Kidney glomerular epithelial cell (primary cell): ENCODE results near the gene KRTAP4-8.
"Not testable (repeated sequence)": the region's sequence is repeated elsewhere in the genome, so short reads cannot be mapped to it uniquely, and the experiment has no call there.

Source experiments
- DNase-seq: peaks from one replicate; lab custom pipeline; 2025; lab: John Stamatoyannopoulos, UW

KRTAP4-8 gene

DNA sequence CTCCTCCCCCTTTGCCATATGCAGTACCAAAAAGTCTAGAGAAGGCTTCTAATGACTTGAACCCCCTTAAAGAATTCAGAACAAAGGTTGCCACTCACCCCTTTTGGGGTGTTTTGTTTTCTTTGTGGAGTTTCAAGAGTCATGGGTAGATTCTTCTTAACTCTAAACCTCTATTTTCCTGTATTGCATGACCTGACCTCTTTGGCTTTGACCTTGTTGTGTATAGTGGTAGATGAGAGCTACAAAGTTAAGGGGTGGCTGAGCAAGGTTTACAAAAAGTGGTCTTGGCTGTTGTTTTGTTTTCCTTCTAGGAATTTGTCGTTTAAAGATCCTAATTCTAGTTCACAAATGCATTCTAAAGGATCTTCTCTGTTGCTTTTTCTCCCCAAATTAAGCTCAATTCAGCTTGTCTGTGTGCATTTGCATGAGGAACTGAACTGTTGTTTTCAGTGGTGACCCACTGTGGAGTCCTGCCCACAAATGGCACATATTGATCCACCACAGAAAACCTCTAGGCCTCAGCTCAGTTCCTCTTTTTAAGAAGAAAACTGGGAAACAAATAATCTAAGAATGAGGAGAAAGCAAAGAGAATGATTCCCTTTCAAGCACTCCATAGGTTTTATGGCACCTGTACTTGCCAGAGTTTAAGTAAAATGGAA lies 10.9 kb upstream of the KRTAP4-8 start:
- DNase-seq: not testable (repeated sequence)

DNA sequence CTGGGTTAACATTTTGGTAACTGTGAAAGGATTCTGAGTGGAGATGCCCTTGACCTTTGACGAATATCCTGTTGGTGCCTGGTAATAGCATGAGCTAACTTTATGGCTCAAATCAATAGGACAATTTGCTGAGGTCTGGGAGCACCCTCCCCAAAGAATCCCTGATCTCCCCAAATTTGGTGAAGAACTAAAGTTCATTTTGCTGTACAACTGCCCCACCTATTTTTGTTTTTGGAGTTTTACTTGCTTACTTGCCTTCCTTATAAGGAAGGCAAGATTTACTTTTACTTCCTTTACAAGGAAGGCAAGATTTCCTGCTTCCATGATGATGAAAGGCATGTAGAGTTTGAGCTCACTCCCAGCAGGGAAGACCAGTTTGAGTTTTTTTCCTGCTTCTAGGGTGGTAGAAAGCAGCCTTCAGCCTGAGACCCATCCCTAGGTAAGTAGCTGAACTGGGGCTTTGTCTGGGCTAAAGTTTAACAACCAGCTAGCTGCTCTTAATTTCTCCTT lies 10.1 kb upstream of the KRTAP4-8 start:
- no peak for DNase-seq

- not testable (repeated sequence) for DNase-seq
Measured at GRCh38 chr17:41105347-41105746, 7.4 kb upstream of the KRTAP4-8 start, which contains the start of gene KRTAP4-9. Gene KRTAP4-9, plus strand, starts transcription at chr17:41105389. Its CDS starts 0 bp downstream, at chr17:41105389.

- DNase-seq: peak; percentile 53
Measured at GRCh38 chr17:41104386-41105038, 6.6 kb upstream of the KRTAP4-8 start.

- no peak for DNase-seq
Measured at GRCh38 chr17:41103896-41104295, 6.0 kb upstream of the KRTAP4-8 start.

GRCh38 chr17:41101586-41102259 lies 3.8 kb upstream of the KRTAP4-8 start, which contains the start of gene KRTAP4-16:
Gene KRTAP4-16, minus strand, starts transcription at chr17:41102209. Its CDS starts 0 bp downstream, at chr17:41102209.
- DNase-seq: no peak

DNA sequence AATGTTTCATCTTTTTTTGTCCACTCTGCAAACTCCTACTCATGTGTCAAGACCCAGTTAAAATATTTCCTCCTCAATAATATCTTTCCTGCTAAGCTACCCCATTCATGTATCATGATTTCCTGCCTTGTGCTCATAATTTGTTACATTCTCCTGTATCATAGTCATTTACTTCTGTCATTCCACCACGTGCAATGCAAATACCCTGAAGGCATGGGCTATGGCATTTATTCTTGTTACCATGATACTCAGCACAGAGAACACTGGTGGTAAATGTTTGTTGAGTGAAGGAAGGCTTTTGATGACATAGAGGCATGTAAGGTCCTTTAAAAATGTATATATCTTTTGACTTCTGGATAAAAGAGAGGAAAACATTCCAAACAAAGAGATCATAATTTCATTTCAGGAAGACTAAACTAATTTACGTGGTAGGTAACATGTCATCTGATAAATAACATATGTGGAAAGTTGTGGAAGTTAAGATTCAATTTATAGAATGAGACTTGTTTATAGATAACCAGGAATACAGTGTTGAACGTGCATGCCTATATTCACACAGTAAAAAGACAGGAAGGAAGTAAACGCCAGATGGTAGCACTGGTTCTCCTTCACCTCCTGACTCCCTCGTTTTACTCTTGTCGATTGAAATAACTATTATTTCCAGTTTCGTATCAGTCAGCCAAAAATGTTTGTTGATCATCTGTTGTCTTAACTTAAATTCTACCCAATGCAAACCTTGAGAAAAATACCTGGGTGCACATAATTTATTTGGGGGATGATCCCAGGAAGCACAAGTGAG lies 1.9 kb upstream of the KRTAP4-8 start:
- DNase-seq: not testable (repeated sequence)

- DNase-seq: no peak
Measured at GRCh38 chr17:41098481-41098880, 539 bp upstream of the KRTAP4-8 start.

DNA sequence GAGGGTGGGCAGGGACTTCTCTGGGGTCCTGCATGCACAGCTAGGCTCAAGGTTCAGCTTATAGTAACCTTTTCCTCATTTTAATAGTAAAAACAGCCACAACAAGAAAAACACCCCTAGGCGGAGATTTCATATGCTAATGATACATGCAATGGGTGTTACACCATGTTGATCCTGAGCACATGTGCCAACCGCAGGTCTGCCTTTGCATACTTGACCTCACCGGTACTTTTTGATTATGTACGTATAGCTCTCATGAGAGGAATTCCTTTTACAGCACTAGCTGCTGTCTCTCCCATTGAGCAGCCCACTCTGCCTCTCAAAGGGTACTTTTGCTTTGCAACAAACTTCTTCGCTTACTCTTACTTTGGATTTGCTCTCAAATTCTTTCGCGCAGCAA lies 1.9 kb downstream of the KRTAP4-8 start:
- DNase-seq: no peak

GRCh38 chr17:41088760-41089352 lies 9.1 kb downstream of the KRTAP4-8 start:
- not testable (repeated sequence) for DNase-seq

GRCh38 chr17:41084100-41084856 lies 13.7 kb downstream of the KRTAP4-8 start, which contains the start of gene KRTAP4-7:
Gene KRTAP4-7, plus strand, starts transcription at chr17:41084150. Its CDS starts 57 bp downstream, at chr17:41084207.
- not testable (repeated sequence) for DNase-seq

- DNase-seq: not testable (repeated sequence)
Measured at GRCh38 chr17:41083427-41083826, 14.5 kb downstream of the KRTAP4-8 start.

DNA sequence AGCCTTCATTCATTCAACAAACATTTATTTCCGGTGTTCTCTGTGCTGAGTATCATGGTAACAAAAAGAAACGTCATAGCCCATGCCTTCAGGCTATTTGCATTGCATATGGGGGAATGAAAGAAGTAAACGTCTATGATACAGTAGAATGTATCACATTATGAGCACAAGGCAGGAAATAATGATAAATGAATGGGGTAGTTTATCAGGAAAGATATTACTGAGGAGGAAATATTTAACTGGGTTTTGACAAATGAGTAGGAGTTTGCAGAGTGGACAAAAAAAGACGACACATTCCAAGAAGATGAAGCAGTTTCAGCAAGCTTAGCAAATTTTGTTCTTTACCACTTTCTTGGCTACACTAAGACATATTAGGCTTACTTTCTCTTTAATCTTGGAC lies 15.3 kb downstream of the KRTAP4-8 start:
- DNase-seq: no peak

- DNase-seq: no peak
Measured at GRCh38 chr17:41076788-41077187, 21.2 kb downstream of the KRTAP4-8 start.

DNA sequence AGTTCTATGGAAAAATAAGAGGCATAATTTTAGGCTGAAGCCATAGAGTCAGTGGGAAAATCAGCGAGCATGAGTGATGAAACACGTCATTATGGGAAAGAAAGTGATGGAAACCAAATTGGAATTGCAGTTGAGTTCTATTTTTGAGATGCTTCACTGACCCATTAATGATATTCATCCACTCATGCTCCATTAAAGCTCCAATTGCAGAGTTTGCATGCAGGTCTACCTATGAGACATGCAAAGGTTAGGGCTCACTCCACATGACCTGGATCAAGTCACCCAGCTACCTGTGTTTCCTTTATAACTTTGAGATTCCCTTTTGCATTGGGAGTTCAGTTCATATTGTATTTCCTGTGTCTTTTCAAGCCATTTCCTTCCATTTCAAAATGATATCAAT lies 24.3 kb downstream of the KRTAP4-8 start:
- no peak for DNase-seq

DNA sequence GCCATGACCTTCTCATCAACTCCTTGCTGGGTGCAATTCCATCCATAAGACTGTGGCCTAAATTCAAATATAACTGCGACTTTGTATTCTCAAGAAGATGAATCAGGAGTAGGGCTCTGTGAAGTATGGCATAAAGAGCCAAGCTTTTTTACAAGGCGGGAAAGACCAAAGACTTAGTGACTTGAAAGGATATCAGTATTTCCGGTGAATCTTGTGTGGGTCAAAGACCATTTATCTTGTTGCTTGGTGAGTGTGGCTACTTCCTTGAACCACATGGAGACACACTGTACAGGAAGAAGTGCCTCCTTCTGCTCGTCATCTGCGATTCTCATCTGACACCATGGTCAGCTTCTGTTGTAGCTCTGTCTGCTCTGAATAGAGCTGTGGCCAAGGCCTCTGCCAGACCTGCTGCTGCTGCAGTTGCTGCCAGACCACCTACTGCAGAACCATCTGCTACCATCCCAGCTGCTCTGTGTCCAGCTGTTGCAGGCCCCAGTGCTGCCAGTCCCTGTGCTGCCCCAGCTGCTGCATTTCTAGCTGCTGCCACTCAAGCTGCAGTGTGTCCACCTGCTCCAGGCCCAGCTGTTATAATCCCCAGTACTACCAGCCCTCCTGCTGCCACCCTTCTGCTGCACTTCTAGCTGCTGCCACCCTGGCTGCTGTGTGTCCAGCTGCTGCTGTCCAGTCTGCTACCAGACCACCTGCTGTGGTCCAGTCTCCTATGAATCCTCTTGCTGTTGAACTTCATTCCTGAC lies 26.2 kb downstream of the KRTAP4-8 start:
- no peak for DNase-seq

GRCh38 chr17:41069031-41069430 lies 28.9 kb downstream of the KRTAP4-8 start:
- no peak for DNase-seq

GRCh38 chr17:41067281-41067680 lies 30.7 kb downstream of the KRTAP4-8 start:
- no peak for DNase-seq

DNA sequence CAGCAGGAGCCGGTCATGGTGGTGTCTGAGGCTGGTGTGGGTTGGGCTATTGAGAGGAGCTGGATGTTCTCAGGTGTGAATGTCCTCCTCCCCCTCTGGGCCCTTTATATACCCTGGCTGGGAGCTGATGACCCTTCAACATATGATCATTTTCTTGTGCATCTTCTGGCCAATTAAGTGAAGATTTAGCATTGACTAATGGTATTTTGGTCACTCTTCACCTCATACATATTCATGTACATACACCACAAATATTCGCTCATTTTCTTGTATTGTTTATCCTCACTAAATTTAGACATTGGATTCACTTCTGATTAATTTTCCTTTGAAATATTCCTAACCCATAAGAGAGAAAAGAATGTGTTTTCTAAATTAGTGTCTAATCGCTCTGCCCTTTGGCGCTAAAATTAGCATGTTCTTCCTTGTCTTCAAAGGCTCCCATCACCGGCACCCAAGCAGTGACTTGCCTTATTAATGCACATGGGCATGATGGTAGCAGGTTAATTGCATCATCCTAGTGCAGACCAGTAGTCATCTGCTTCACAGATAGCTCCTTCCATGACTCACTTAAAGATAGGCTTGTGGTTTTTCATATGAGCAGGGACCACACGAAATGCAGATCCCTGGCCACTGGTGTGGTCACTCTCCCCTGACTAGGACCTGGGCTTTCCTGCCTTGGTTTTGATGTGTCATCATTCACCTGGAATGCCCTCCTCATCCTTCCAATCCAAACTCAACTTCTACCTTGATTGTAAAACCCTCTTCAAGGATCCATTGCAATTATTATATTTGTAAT lies 31.9 kb downstream of the KRTAP4-8 start, which contains the start of gene KRTAP2-4:
Gene KRTAP2-4, minus strand, starts transcription at position 51 of the 796 bp plus-strand sequence. Its CDS starts 34 bp downstream, at position 17.
- peak; percentile 91 for DNase-seq
